ENCODE data around the gene MAML2.

Gene MAML2

GRCh38 chr11:96318850-96319249, 24.1 kb downstream of the MAML2 start:
- no peak for FAIRE-seq
- DNase-seq (ENCODE audit: insufficient read length, low spot score): no peak

- no peak for DNase-seq (ENCODE audit: insufficient read length, low spot score)
- no peak for FAIRE-seq
These were observed 24.6 kb downstream of the MAML2 start for GRCh38 chr11:96318399-96318798.

GRCh38 chr11:96317985-96318384, 25.0 kb downstream of the MAML2 start:
- no peak for FAIRE-seq

GRCh38 chr11:96317571-96317970, 25.4 kb downstream of the MAML2 start:
- DNase-seq (ENCODE audit: insufficient read length, low spot score) (no peak), FAIRE-seq (no peak)

More at GRCh38 chr11:96317985-96318384, 25.0 kb downstream of the MAML2 start:
- DNase-seq (ENCODE audit: insufficient read length, low spot score): no peak

- no peak for FAIRE-seq
These were observed 26.1 kb downstream of the MAML2 start for GRCh38 chr11:96316869-96317268.

GRCh38 chr11:96315476-96315875, 27.5 kb downstream of the MAML2 start:
- no peak for FAIRE-seq
- DNase-seq (ENCODE audit: insufficient read length, low spot score): no peak

More at GRCh38 chr11:96316869-96317268, 26.1 kb downstream of the MAML2 start:
- DNase-seq (ENCODE audit: insufficient read length, low spot score): no peak

GRCh38 chr11:96314326-96315020, 28.5 kb downstream of the MAML2 start:
- no peak for DNase-seq (ENCODE audit: insufficient read length, low spot score)
- FAIRE-seq: no peak

GRCh38 chr11:96313163-96313562, 29.8 kb downstream of the MAML2 start:
- DNase-seq (ENCODE audit: insufficient read length, low spot score) (no peak), FAIRE-seq (no peak)

- DNase-seq (ENCODE audit: insufficient read length, low spot score): no peak
- FAIRE-seq: no peak
These were observed 31.9 kb downstream of the MAML2 start for GRCh38 chr11:96311120-96311568.

- FAIRE-seq: no peak
- no peak for DNase-seq (ENCODE audit: insufficient read length, low spot score)
These were observed 32.8 kb downstream of the MAML2 start for GRCh38 chr11:96310236-96310635.

GRCh38 chr11:96309643-96310017, 33.4 kb downstream of the MAML2 start:
- FAIRE-seq (no peak), DNase-seq (ENCODE audit: insufficient read length, low spot score) (no peak)

- DNase-seq (ENCODE audit: insufficient read length, low spot score): no peak
- no peak for FAIRE-seq
These were observed 33.9 kb downstream of the MAML2 start for GRCh38 chr11:96309016-96309642.

GRCh38 chr11:96307776-96308140, 35.2 kb downstream of the MAML2 start:
- DNase-seq (ENCODE audit: insufficient read length, low spot score): no peak
- FAIRE-seq: no peak

- FAIRE-seq: no peak
- DNase-seq (ENCODE audit: insufficient read length, low spot score): no peak
These were observed 35.8 kb downstream of the MAML2 start for GRCh38 chr11:96306933-96307775.

GRCh38 chr11:96306600-96306932, 36.4 kb downstream of the MAML2 start:
- DNase-seq (ENCODE audit: insufficient read length, low spot score) (no peak), FAIRE-seq (no peak)

- no peak for DNase-seq (ENCODE audit: insufficient read length, low spot score)
- no peak for FAIRE-seq
These were observed 36.9 kb downstream of the MAML2 start for GRCh38 chr11:96306071-96306470.

GRCh38 chr11:96303980-96304379, 39.0 kb downstream of the MAML2 start:
- no peak for FAIRE-seq

GRCh38 chr11:96303064-96303463, 39.9 kb downstream of the MAML2 start:
- FAIRE-seq (no peak), DNase-seq (ENCODE audit: insufficient read length, low spot score) (no peak)

More at GRCh38 chr11:96303980-96304379, 39.0 kb downstream of the MAML2 start:
- no peak for DNase-seq (ENCODE audit: insufficient read length, low spot score)

GRCh38 chr11:96301818-96302217, 41.2 kb downstream of the MAML2 start:
- FAIRE-seq: no peak
- no peak for DNase-seq (ENCODE audit: insufficient read length, low spot score)

GRCh38 chr11:96299155-96299888, 43.7 kb downstream of the MAML2 start:
- DNase-seq (ENCODE audit: insufficient read length, low spot score) (no peak), FAIRE-seq (no peak)

GRCh38 chr11:96295369-96295768, 47.6 kb downstream of the MAML2 start:
- FAIRE-seq: peak; percentile 56
- DNase-seq (ENCODE audit: insufficient read length, low spot score): no peak
